ENCODE data around the gene CCM2.

The CCM2 gene

GRCh38 chr7:45057878-45058277 is 57.9 kb downstream of the CCM2 start:
- peaks cover 3% of the 10 kb centered on the region for H3K4me1 ChIP-seq
- no peak overlapping the region for H3K4me3 ChIP-seq (ENCODE audit: low read depth, low read length)
- no peak overlapping the region for H3K9ac ChIP-seq
- H2AFZ ChIP-seq: no peak overlapping the region
- no peaks in the 10 kb centered on the region for H3K79me2 ChIP-seq
- H3K4me2 ChIP-seq (ENCODE audit: low read length): no peak overlapping the region
- no peaks in the 10 kb centered on the region for H3K36me3 ChIP-seq (ENCODE audit: control insufficient read depth, insufficient read depth, low read length)
- no peaks in the 10 kb centered on the region for H3K27me3 ChIP-seq (ENCODE audit: control insufficient read depth, insufficient read depth, low read length)
- no peaks in the 10 kb centered on the region for H3K9me3 ChIP-seq (ENCODE audit: control insufficient read depth, low read length)
- no peak for TF ChIP-seq CTCF (IDR thresholded peaks at IDR 0.05)
- H3K27ac ChIP-seq: no peak overlapping the region

GRCh38 chr7:45060295-45060694 is 60.3 kb downstream of the CCM2 start:
- Histone ChIP-seq H3K9ac (no peak overlapping the region), H3K36me3 (ENCODE audit: control insufficient read depth, insufficient read depth, low read length) (no peaks in the 10 kb centered on the region)

GRCh38 chr7:45061352-45061751 is 61.4 kb downstream of the CCM2 start:
- Histone ChIP-seq H3K27ac (no peak overlapping the region), H3K27me3 (ENCODE audit: control insufficient read depth, insufficient read depth, low read length) (no peaks in the 10 kb centered on the region), H3K9ac (no peak overlapping the region), H3K4me2 (ENCODE audit: low read length) (no peak overlapping the region), H2AFZ (no peak overlapping the region), H3K36me3 (ENCODE audit: control insufficient read depth, insufficient read depth, low read length) (no peaks in the 10 kb centered on the region), H3K79me2 (peaks cover 18% of the 10 kb centered on the region), H3K4me3 (ENCODE audit: low read depth, low read length) (no peak overlapping the region), H3K4me1 (peaks cover 3% of the 10 kb centered on the region), H3K9me3 (ENCODE audit: control insufficient read depth, low read length) (no peaks in the 10 kb centered on the region)
- no peak for TF ChIP-seq CTCF (IDR thresholded peaks at IDR 0.05)

More at GRCh38 chr7:45060295-45060694, 60.3 kb downstream of the CCM2 start:
- Histone ChIP-seq H3K4me1 (peaks cover 3% of the 10 kb centered on the region), H3K27ac (no peak overlapping the region), H3K27me3 (ENCODE audit: control insufficient read depth, insufficient read depth, low read length) (no peaks in the 10 kb centered on the region), H3K9me3 (ENCODE audit: control insufficient read depth, low read length) (no peaks in the 10 kb centered on the region), H3K4me2 (ENCODE audit: low read length) (no peak overlapping the region), H2AFZ (no peak overlapping the region), H3K4me3 (ENCODE audit: low read depth, low read length) (no peak overlapping the region), H3K79me2 (peaks cover 15% of the 10 kb centered on the region)
- no peak for TF ChIP-seq CTCF (IDR thresholded peaks at IDR 0.05)

GRCh38 chr7:45061806-45062425 is 61.9 kb downstream of the CCM2 start:
- Histone ChIP-seq H3K27ac (no peak overlapping the region), H3K4me2 (ENCODE audit: low read length) (no peak overlapping the region), H3K4me3 (ENCODE audit: low read depth, low read length) (no peak overlapping the region)

More at GRCh38 chr7:45061806-45062425, 61.9 kb downstream of the CCM2 start:
- TF ChIP-seq CTCF (IDR thresholded peaks at IDR 0.05): no peak
- no peaks in the 10 kb centered on the region for H3K36me3 ChIP-seq (ENCODE audit: control insufficient read depth, insufficient read depth, low read length)
- H3K79me2 ChIP-seq: peaks cover 18% of the 10 kb centered on the region
- H3K9me3 ChIP-seq (ENCODE audit: control insufficient read depth, low read length): no peaks in the 10 kb centered on the region
- H2AFZ ChIP-seq: no peak overlapping the region
- H3K4me1 ChIP-seq: peaks cover 3% of the 10 kb centered on the region
- H3K27me3 ChIP-seq (ENCODE audit: control insufficient read depth, insufficient read depth, low read length): no peaks in the 10 kb centered on the region
- H3K9ac ChIP-seq: no peak overlapping the region

Measured in parathyroid adenoma (tissue), 2 donors.